Prostate gland (tissue), 2 donors: ENCODE results near the gene HCN3. TPM values are rescaled to one million over a fixed set of nuclear protein-coding genes. Genes with fewer than 3 reads are reported as not detected.
"Not testable (repeated sequence)": the region's sequence is repeated elsewhere in the genome, so short reads cannot be mapped to it uniquely, and the experiment has no call there.

ENCODE experiments used
- DNase-seq: peaks from one replicate; pipeline ENCODE4 v3.0.0-alpha.2; 2019; ENCODE audit warnings: low spot score
- H3K27ac ChIP-seq, 2 donors: fragments of 200-600 bp; sonication (generic); 2 replicates each; pipeline ENCODE4 v1.5.1; 2017 to 2019
- H3K27me3 ChIP-seq: fragments of 200-600 bp; sonication (generic); replicated peaks from 2 replicates; pipeline ENCODE4 v1.5.1; 2019; ENCODE audit not compliant: insufficient read depth
- H3K36me3 ChIP-seq, 2 donors: fragments of 200-600 bp; sonication (generic); 1 replicate in 1 of 2; 2 replicates in 1 of 2; pipeline versions ENCODE4 v1.5.1 to v1.8.1; 2017 to 2019
- H3K4me1 ChIP-seq: fragments of 200-600 bp; sonication (generic); replicated peaks from 2 replicates; pipeline ENCODE4 v1.5.1; 2019
- H3K4me3 ChIP-seq, 2 donors: fragments of 200-600 bp; sonication (generic); 2 replicates each; pipeline ENCODE4 v1.5.1; 2017 to 2019
- H3K9me3 ChIP-seq: fragments of 200-600 bp; sonication (generic); 2 replicates; pipeline ENCODE4 v1.5.1; 2017
- CTCF ChIP-seq, 4 experiments: fragments of 200-600 bp in 2 of 4; fragments of 450-650 bp in 2 of 4; sonication (generic) in 2 of 4; IDR thresholded peaks; 1 replicate in 3 of 4; 2 replicates in 1 of 4; pipeline ENCODE4 v1.5.1; 2016 to 2019; ENCODE audit warnings: antibody characterized with exemption in 4 of 4, mild to moderate bottlenecking in 2 of 4, moderate library complexity in 2 of 4
- POLR2A ChIP-seq: fragments of 450-650 bp; IDR thresholded peaks from one replicate; pipeline ENCODE4 v1.6.1; 2016; ENCODE audit warnings: antibody characterized with exemption, mild to moderate bottlenecking
- POLR2AphosphoS5 ChIP-seq: sonication (generic); formaldehyde crosslinking; IDR thresholded peaks from one replicate; pipeline ENCODE4 v1.6.1; 2017; ENCODE audit warnings: antibody characterized with exemption
- WGBS: methylation state at CpG from one replicate; pipeline ENCODE4 v1.1.5; 2018; 5-methylcytosine and 5-hydroxymethylcytosine counted together
- intact Hi-C: fragments of 100-400 bp; cut with DNase I; formaldehyde crosslinking; loops from one replicate; pipeline ENCODE4 v1.14.2; 2022
- total RNA-seq, 2 donors: library from RNA; depleted of rRNA; stranded (reverse); fragments of >200 nt; gene quantifications; one replicate each; pipeline ENCODE4 v1.1.0, GENCODE V29; 2016

The HCN3 gene
- total RNA-seq, 2 donors from 2014 or later: 1.9 to 2.6 TPM

GRCh38 chr1:155326631-155327037 lies 49.4 kb downstream of the HCN3 start:
- Histone ChIP-seq H3K36me3 (no peaks in the 10 kb centered on the region), H3K27me3 (no peaks in the 10 kb centered on the region), H3K4me3 (no peak overlapping the region), H3K9me3 (no peaks in the 10 kb centered on the region), H3K4me1 (peaks cover 2% of the 10 kb centered on the region), H3K27ac (no peak overlapping the region)
- intact Hi-C loops: no loop called here
- 84% methylated on average over 7 of the region's 7 CpGs for WGBS
- TF ChIP-seq POLR2AphosphoS5 (no peak), POLR2A (no peak), CTCF (IDR thresholded peaks at IDR 0.05) (no peak)
- DNase-seq: no peak

- WGBS: 84% methylated on average over 4 of the region's 4 CpGs
- Histone ChIP-seq H3K4me1 (no peaks in the 10 kb centered on the region), H3K27me3 (no peaks in the 10 kb centered on the region), H3K36me3 (no peaks in the 10 kb centered on the region), H3K9me3 (no peaks in the 10 kb centered on the region), H3K27ac (no peak overlapping the region), H3K4me3 (no peak overlapping the region)
- no peak for DNase-seq
- intact Hi-C loops: no loop called here
- TF ChIP-seq CTCF (IDR thresholded peaks at IDR 0.05) (no peak), POLR2A (no peak), POLR2AphosphoS5 (no peak)
Measured at GRCh38 chr1:155327981-155328380, 50.7 kb downstream of the HCN3 start.

GRCh38 chr1:155328856-155329255 lies 51.6 kb downstream of the HCN3 start:
- H3K9me3 ChIP-seq, H3K4me3 ChIP-seq, intact Hi-C loops, DNase-seq, H3K36me3 ChIP-seq, H3K4me1 ChIP-seq, H3K27me3 ChIP-seq, H3K27ac ChIP-seq: not testable (repeated sequence)
- 79% methylated on average over 7 of the region's 7 CpGs for WGBS

GRCh38 chr1:155329980-155330598 lies 52.8 kb downstream of the HCN3 start:
- Histone ChIP-seq H3K27ac (no peak overlapping the region), H3K4me3 (no peak overlapping the region), H3K36me3 (no peaks in the 10 kb centered on the region), H3K4me1 (no peaks in the 10 kb centered on the region), H3K9me3 (no peaks in the 10 kb centered on the region), H3K27me3 (no peaks in the 10 kb centered on the region)
- intact Hi-C loops: no loop called here
- TF ChIP-seq POLR2AphosphoS5: no peak
- no peak for TF ChIP-seq POLR2A
- TF ChIP-seq CTCF (IDR thresholded peaks at IDR 0.05): no peak
- WGBS: 83% methylated on average over 11 of the region's 11 CpGs
- no peak for DNase-seq

GRCh38 chr1:155334962-155335361 lies 57.7 kb downstream of the HCN3 start:
- WGBS: 46% methylated on average over 1 of the region's 1 CpG
- Histone ChIP-seq H3K4me3 (no peak overlapping the region), H3K27ac (no peak overlapping the region), H3K4me1 (no peaks in the 10 kb centered on the region), H3K9me3 (no peaks in the 10 kb centered on the region), H3K36me3 (peaks cover 2 to 9% of the 10 kb centered on the region in 2 donors), H3K27me3 (no peaks in the 10 kb centered on the region)
- DNase-seq: no peak
- intact Hi-C loops: no loop called here
- TF ChIP-seq POLR2AphosphoS5: no peak
- no peak for TF ChIP-seq POLR2A
- no peak for TF ChIP-seq CTCF (IDR thresholded peaks at IDR 0.05)

Other genes starting within 250 kb of the HCN3 start
- 1 to 10 TPM; 2.3 to 5.3 TPM for gene DCST2, start 243.7 kb upstream of the HCN3 start, total RNA-seq
- under 1 TPM in 1 of 2 donors, not detected in 1; 0.51 TPM for gene DCST1, start 243.6 kb upstream of the HCN3 start, total RNA-seq
- gene ADAM15, start 226.1 kb upstream of the HCN3 start, total RNA-seq: 100 to 1,000 TPM in 1 of 2 donors, 10 to 100 TPM in 1; 72.5 to 138 TPM
- 10 to 100 TPM; 10.3 to 23.4 TPM for gene EFNA4, start 213.7 kb upstream of the HCN3 start, total RNA-seq
- 1 to 10 TPM; 5.9 to 8.4 TPM for gene EFNA3, start 198.6 kb upstream of the HCN3 start, total RNA-seq
- gene EFNA1, start 149.6 kb upstream of the HCN3 start, total RNA-seq: 100 to 1,000 TPM in 1 of 2 donors, 10 to 100 TPM in 1; 85.1 to 132 TPM
- gene SLC50A1, start 141.6 kb upstream of the HCN3 start, total RNA-seq: 10 to 100 TPM; 26.6 to 48.0 TPM
- 10 to 100 TPM; 93.6 to 97.0 TPM for gene DPM3, start 136.9 kb upstream of the HCN3 start, total RNA-seq
- 100 to 1,000 TPM; 111 to 236 TPM for gene KRTCAP2, start 104.2 kb upstream of the HCN3 start, total RNA-seq
- gene TRIM46, start 103.6 kb upstream of the HCN3 start, total RNA-seq: 1 to 10 TPM in 1 of 2 donors, under 1 TPM in 1; 0.14 to 1.6 TPM
- gene THBS3, start 69.6 kb upstream of the HCN3 start, total RNA-seq: 10 to 100 TPM; 13.1 to 38.5 TPM
- gene MTX1, start 68.8 kb upstream of the HCN3 start, total RNA-seq: 10 to 100 TPM; 49.6 to 57.1 TPM
- 10 to 100 TPM; 19.6 to 24.3 TPM for gene ENTREP3, start 22.0 kb upstream of the HCN3 start, total RNA-seq
- gene SCAMP3, start 15.1 kb upstream of the HCN3 start, total RNA-seq: 10 to 100 TPM; 84.1 to 97.8 TPM
- 10 to 100 TPM; 28.1 to 56.5 TPM for gene CLK2, start 4.0 kb upstream of the HCN3 start, total RNA-seq
- gene PKLR, start 24.0 kb downstream of the HCN3 start, total RNA-seq: not detected
- 100 to 1,000 TPM in 1 of 2 donors, 10 to 100 TPM in 1; 59.6 to 100 TPM for gene FDPS, start 31.4 kb downstream of the HCN3 start, total RNA-seq
- gene RUSC1, start 43.4 kb downstream of the HCN3 start, total RNA-seq: 10 to 100 TPM; 34.0 to 35.1 TPM